HG03159 (cell line): ENCODE measurements around the gene TMCC2.
"Not testable (repeated sequence)": the region's sequence is repeated elsewhere in the genome, so short reads cannot be mapped to it uniquely, and the experiment has no call there.

Source experiments
- ATAC-seq: cut with Tn5 transposase; IDR thresholded peaks from one replicate; pipeline ENCODE4 v1.9.1; 2021; ENCODE audit warnings: mild to moderate bottlenecking, moderate library complexity; ENCODE audit not compliant: unreplicated experiment

TMCC2 gene

GRCh38 chr1:205227584-205228013, at the start of gene TMCC2:
Gene TMCC2 (plus strand): TSS chr1:205227946. CDS start chr1:205228565, 619 bp downstream.
- ATAC-seq: peak; percentile 89

GRCh38 chr1:205179842-205180241, 47.9 kb upstream of the TMCC2 start:
- no peak for ATAC-seq

GRCh38 chr1:205180331-205180730, 47.4 kb upstream of the TMCC2 start:
- ATAC-seq: not testable (repeated sequence)

- ATAC-seq: no peak
Observed at GRCh38 chr1:205182930-205183329, 44.8 kb upstream of the TMCC2 start.

GRCh38 chr1:205183676-205184335, 43.9 kb upstream of the TMCC2 start:
- no peak for ATAC-seq

GRCh38 chr1:205186191-205186590, 41.6 kb upstream of the TMCC2 start:
- ATAC-seq: no peak

GRCh38 chr1:205187420-205187819, 40.3 kb upstream of the TMCC2 start:
- ATAC-seq: no peak

- ATAC-seq: no peak
Observed at GRCh38 chr1:205188098-205188497, 39.6 kb upstream of the TMCC2 start.

- ATAC-seq: no peak
Observed at GRCh38 chr1:205188596-205188995, 39.1 kb upstream of the TMCC2 start.

GRCh38 chr1:205189131-205189530, 38.6 kb upstream of the TMCC2 start:
- no peak for ATAC-seq

- no peak for ATAC-seq
Observed at GRCh38 chr1:205190845-205191577, 36.7 kb upstream of the TMCC2 start.

GRCh38 chr1:205191622-205192021, 36.1 kb upstream of the TMCC2 start:
- no peak for ATAC-seq

GRCh38 chr1:205192287-205192686, 35.5 kb upstream of the TMCC2 start:
- ATAC-seq: no peak

GRCh38 chr1:205199090-205199930, 28.4 kb upstream of the TMCC2 start:
- ATAC-seq: no peak

GRCh38 chr1:205199931-205200299, 27.8 kb upstream of the TMCC2 start:
- no peak for ATAC-seq

- ATAC-seq: no peak
Observed at GRCh38 chr1:205204552-205204951, 23.2 kb upstream of the TMCC2 start.

- no peak for ATAC-seq
Observed at GRCh38 chr1:205205055-205205454, 22.7 kb upstream of the TMCC2 start.

- ATAC-seq: no peak
Observed at GRCh38 chr1:205208811-205209210, 18.9 kb upstream of the TMCC2 start.

- ATAC-seq: peak; percentile 14
Observed at GRCh38 chr1:205210756-205211168, 17.0 kb upstream of the TMCC2 start.

GRCh38 chr1:205211169-205211838, 16.4 kb upstream of the TMCC2 start, which contains the start of gene DSTYK:
Gene DSTYK (minus strand): TSS chr1:205211702. CDS start chr1:205211535, 167 bp downstream.
- peak; percentile 77 for ATAC-seq
